K562 (cell line): Measurements from ENCODE around the gene ATP6V0E2.

Experiments used
- FOS ChIP-seq: IDR thresholded peaks from 3 replicates; pipeline ENCODE4 v1.6.1; 2011; ENCODE audit not compliant: insufficient read length; ENCODE audit errors: extremely low read depth
- MYC ChIP-seq, 2 experiments: fragments of 250-450 bp in 1 of 2; sonication (Bioruptor Pico) in 1 of 2; IDR thresholded peaks; 2 replicates each; pipeline versions ENCODE4 v1.5.1 to v1.6.1; 2012 to 2021; ENCODE audit warnings: low read depth in 2 of 2, borderline replicate concordance in 1 of 2, improper control_type of control experiment in 1 of 2, low read length in 1 of 2, mild to moderate bottlenecking in 1 of 2, moderate library complexity in 1 of 2
- ZNF175 ChIP-seq: fragments of 200-800 bp; sonication (Bioruptor generic); IDR thresholded peaks from 2 replicates; pipeline ENCODE4 v1.6.1; 2016; ENCODE audit warnings: low read depth, mild to moderate bottlenecking, missing genetic modification characterization, missing compliant biosample characterization
- ZNF830 ChIP-seq: fragments of 250-450 bp; sonication (Bioruptor Pico); IDR thresholded peaks from 2 replicates; pipeline ENCODE4 v1.5.0; 2021; ENCODE audit warnings: mild to moderate bottlenecking
- TF ChIP-seq, protein P1 (sequence below): fragments of 450-650 bp; formaldehyde crosslinking; IDR thresholded peaks from 2 replicates; pipeline ENCODE4 v1.4.0; 2022; ENCODE audit warnings: missing genetic modification characterization
- TF ChIP-seq, protein P2 (sequence below): sonication (generic); formaldehyde crosslinking; IDR thresholded peaks from 2 replicates; pipeline ENCODE4 v1.8.0; 2023; ENCODE audit warnings: mild to moderate bottlenecking, missing genetic modification reagents

DNA sequence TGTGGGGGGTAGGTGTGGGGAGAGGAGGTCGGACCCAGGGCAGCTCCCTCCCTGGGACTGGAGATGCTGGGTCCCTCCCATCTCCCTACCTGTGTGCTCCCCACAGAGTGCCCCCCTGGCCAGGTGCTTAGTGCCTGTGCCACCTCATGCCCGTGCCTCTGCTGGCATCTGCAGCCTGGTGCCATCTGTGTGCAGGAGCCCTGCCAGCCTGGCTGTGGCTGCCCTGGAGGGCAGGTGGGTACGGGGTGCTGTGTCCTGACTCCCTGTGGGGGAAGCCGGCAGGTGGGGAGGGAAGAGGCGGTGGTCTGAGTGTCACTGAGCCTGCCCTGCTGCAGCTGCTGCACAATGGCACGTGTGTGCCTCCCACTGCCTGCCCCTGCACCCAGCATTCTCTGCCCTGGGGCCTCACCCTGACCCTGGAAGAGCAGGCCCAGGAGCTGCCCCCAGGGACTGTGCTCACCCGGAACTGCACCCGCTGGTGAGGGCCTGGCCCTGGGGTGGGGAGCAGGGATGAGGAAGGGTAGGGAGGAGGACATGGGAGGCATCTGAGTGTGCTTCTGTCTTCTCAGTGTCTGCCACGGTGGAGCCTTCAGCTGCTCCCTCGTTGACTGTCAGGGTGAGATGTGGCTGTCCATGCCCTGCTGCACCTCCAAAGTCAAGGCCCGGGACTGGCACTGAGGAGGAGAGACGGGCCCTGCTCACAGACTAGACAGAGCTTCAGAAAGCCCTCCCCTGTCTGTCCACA lies 47.3 kb upstream of the ATP6V0E2 start:
- TF ChIP-seq MYC (IDR thresholded peaks at IDR 0.05; ENCODE audit: low read depth, low read length) (no peak), MYC (CRISPR knock-in tag; IDR thresholded peaks at IDR 0.05; ENCODE audit: borderline replicate concordance, low read depth) (no peak), ZNF175 (no peak), ZNF830 (CRISPR knock-in tag) (no peak), FOS (no peak)
- TF ChIP-seq, protein P1, sequence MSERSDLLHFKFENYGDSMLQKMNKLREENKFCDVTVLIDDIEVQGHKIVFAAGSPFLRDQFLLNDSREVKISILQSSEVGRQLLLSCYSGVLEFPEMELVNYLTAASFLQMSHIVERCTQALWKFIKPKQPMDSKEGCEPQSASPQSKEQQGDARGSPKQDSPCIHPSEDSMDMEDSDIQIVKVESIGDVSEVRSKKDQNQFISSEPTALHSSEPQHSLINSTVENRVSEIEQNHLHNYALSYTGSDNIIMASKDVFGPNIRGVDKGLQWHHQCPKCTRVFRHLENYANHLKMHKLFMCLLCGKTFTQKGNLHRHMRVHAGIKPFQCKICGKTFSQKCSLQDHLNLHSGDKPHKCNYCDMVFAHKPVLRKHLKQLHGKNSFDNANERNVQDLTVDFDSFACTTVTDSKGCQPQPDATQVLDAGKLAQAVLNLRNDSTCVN (CRISPR knock-in tag): no peak
- TF ChIP-seq, protein P2, sequence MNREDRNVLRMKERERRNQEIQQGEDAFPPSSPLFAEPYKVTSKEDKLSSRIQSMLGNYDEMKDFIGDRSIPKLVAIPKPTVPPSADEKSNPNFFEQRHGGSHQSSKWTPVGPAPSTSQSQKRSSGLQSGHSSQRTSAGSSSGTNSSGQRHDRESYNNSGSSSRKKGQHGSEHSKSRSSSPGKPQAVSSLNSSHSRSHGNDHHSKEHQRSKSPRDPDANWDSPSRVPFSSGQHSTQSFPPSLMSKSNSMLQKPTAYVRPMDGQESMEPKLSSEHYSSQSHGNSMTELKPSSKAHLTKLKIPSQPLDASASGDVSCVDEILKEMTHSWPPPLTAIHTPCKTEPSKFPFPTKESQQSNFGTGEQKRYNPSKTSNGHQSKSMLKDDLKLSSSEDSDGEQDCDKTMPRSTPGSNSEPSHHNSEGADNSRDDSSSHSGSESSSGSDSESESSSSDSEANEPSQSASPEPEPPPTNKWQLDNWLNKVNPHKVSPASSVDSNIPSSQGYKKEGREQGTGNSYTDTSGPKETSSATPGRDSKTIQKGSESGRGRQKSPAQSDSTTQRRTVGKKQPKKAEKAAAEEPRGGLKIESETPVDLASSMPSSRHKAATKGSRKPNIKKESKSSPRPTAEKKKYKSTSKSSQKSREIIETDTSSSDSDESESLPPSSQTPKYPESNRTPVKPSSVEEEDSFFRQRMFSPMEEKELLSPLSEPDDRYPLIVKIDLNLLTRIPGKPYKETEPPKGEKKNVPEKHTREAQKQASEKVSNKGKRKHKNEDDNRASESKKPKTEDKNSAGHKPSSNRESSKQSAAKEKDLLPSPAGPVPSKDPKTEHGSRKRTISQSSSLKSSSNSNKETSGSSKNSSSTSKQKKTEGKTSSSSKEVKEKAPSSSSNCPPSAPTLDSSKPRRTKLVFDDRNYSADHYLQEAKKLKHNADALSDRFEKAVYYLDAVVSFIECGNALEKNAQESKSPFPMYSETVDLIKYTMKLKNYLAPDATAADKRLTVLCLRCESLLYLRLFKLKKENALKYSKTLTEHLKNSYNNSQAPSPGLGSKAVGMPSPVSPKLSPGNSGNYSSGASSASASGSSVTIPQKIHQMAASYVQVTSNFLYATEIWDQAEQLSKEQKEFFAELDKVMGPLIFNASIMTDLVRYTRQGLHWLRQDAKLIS (CRISPR knock-in tag): no peak
